ENCODE data around the gene CCR5.

The CCR5 gene

DNA sequence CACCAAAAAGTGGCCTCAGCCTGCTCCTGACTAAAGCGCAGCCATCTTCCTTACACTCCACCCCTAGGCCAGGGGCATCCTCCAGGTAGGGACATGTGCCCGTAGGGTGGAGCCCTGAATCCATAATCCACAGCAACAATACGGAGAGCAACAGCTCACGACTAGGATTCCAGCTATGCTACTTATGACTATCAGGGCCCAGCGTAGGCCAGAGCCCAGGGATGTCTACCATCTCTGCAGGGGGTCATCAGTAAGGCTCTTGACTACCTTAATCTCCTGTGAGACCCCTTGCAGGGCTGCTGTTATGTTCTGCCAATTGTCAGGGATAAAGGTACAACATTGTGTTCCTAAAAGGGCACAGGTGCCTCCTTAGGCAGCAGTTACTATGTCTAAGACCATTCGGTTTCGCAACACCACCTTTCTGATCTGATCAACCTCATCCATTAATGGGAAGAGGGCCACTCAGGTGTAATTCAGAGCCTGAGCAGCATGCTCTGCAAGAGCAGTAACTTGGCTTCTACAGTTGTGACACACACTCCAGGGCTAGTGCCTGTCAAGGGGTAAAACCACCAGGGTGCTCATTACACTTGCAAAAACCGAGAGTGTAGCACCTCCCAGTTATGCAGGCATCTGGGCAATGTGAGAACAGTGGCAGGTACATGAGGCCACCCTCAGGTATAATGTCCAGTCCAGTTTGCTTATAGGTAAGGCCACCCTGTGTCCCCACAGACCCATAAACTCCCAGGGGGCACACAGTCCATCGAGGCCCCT is 47.3 kb downstream of the CCR5 start:
- Histone ChIP-seq H3F3A (ENCODE audit: insufficient read depth, low read length) (no peaks in the 10 kb centered on the region), H4K20me1 (ENCODE audit: insufficient read depth, low read length) (no peaks in the 10 kb centered on the region), H3K9me3 (ENCODE audit: low read length) (no peaks in the 10 kb centered on the region), H3K4me2 (ENCODE audit: low read length) (no peak overlapping the region), H3K4me3 (ENCODE audit: low read depth, low read length, poor library complexity, severe bottlenecking) (no peak overlapping the region), H3K36me3 (ENCODE audit: insufficient read depth, low read length) (no peaks in the 10 kb centered on the region), H3K9ac (ENCODE audit: low read length) (no peak overlapping the region), H3K9me2 (ENCODE audit: low read depth, low read length) (no peaks in the 10 kb centered on the region), H2AFZ (ENCODE audit: low read length) (no peak overlapping the region), H3K27me3 (ENCODE audit: insufficient read depth, low read length) (no peaks in the 10 kb centered on the region), H3K27ac (ENCODE audit: low read depth, low read length, poor library complexity, severe bottlenecking) (no peak overlapping the region), H3K79me2 (ENCODE audit: insufficient read depth, low read length) (no peaks in the 10 kb centered on the region), H3K4me1 (ENCODE audit: insufficient read depth, low read length, severe bottlenecking) (no peaks in the 10 kb centered on the region)
- TF ChIP-seq, protein P1, sequence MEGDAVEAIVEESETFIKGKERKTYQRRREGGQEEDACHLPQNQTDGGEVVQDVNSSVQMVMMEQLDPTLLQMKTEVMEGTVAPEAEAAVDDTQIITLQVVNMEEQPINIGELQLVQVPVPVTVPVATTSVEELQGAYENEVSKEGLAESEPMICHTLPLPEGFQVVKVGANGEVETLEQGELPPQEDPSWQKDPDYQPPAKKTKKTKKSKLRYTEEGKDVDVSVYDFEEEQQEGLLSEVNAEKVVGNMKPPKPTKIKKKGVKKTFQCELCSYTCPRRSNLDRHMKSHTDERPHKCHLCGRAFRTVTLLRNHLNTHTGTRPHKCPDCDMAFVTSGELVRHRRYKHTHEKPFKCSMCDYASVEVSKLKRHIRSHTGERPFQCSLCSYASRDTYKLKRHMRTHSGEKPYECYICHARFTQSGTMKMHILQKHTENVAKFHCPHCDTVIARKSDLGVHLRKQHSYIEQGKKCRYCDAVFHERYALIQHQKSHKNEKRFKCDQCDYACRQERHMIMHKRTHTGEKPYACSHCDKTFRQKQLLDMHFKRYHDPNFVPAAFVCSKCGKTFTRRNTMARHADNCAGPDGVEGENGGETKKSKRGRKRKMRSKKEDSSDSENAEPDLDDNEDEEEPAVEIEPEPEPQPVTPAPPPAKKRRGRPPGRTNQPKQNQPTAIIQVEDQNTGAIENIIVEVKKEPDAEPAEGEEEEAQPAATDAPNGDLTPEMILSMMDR (IDR thresholded peaks at IDR 0.05; ENCODE audit: low read length) = no peak
- TF ChIP-seq EZH2 (IDR thresholded peaks at IDR 0.05; ENCODE audit: borderline replicate concordance, low read length) = no peak

DNA sequence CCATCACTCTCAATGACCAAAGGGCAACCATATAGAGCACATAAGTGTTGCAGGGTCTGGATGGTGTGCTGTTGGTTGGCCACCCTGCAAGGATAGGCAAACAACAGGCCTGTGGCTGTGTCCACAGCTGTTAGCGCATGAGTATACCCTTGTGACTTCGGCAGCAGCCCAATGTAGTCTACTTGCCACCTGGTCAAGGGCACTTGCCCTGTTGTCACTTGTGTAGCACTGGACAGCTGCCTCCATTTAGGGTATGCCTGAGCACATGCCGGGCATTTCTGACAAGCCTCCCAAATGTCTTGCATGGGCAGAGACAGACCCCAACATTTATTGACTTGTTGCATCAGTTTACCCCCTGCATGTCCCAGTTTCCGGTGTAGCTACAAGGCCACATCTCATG is 49.1 kb downstream of the CCR5 start:
- Histone ChIP-seq H3K79me2 (ENCODE audit: insufficient read depth, low read length) (no peaks in the 10 kb centered on the region), H3K4me2 (ENCODE audit: low read length) (no peak overlapping the region), H3K36me3 (ENCODE audit: insufficient read depth, low read length) (no peaks in the 10 kb centered on the region), H3K4me1 (ENCODE audit: insufficient read depth, low read length, severe bottlenecking) (no peaks in the 10 kb centered on the region), H3K9me2 (ENCODE audit: low read depth, low read length) (no peaks in the 10 kb centered on the region), H3F3A (ENCODE audit: insufficient read depth, low read length) (no peaks in the 10 kb centered on the region), H3K27ac (ENCODE audit: low read depth, low read length, poor library complexity, severe bottlenecking) (no peak overlapping the region), H2AFZ (ENCODE audit: low read length) (no peak overlapping the region), H4K20me1 (ENCODE audit: insufficient read depth, low read length) (no peaks in the 10 kb centered on the region), H3K9ac (ENCODE audit: low read length) (no peak overlapping the region), H3K27me3 (ENCODE audit: insufficient read depth, low read length) (no peaks in the 10 kb centered on the region), H3K4me3 (ENCODE audit: low read depth, low read length, poor library complexity, severe bottlenecking) (no peak overlapping the region), H3K9me3 (ENCODE audit: low read length) (no peaks in the 10 kb centered on the region)
- TF ChIP-seq EZH2 (IDR thresholded peaks at IDR 0.05; ENCODE audit: borderline replicate concordance, low read length) = no peak
- TF ChIP-seq, protein P1 (IDR thresholded peaks at IDR 0.05; ENCODE audit: low read length) = no peak

DNA sequence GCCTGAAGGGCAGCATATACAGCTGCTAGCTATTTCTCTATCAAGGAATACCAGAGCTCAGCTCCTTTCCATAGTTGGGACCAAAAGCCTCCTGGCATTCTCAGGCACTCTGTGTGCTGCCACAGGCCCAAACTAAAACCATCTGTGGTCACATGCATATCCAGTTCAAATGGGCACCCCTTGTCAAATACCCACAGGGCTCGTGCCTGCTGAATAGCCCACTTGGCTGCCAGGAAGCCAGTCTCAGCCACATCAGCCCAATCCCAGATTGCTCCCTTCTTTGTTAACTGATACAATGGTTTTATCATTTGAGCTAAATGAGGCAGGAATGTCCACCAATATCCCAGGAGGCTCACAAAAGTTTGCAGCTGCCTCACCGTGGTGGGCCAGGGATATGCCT is 50.2 kb downstream of the CCR5 start:
- Histone ChIP-seq H3K9me2 (ENCODE audit: low read depth, low read length) (no peaks in the 10 kb centered on the region), H3K4me3 (ENCODE audit: low read depth, low read length, poor library complexity, severe bottlenecking) (no peak overlapping the region), H3K27me3 (ENCODE audit: insufficient read depth, low read length) (no peaks in the 10 kb centered on the region), H3K9ac (ENCODE audit: low read length) (no peak overlapping the region), H3K27ac (ENCODE audit: low read depth, low read length, poor library complexity, severe bottlenecking) (no peak overlapping the region), H3K4me1 (ENCODE audit: insufficient read depth, low read length, severe bottlenecking) (no peaks in the 10 kb centered on the region), H3K36me3 (ENCODE audit: insufficient read depth, low read length) (no peaks in the 10 kb centered on the region), H3K79me2 (ENCODE audit: insufficient read depth, low read length) (no peaks in the 10 kb centered on the region), H2AFZ (ENCODE audit: low read length) (no peak overlapping the region), H3F3A (ENCODE audit: insufficient read depth, low read length) (no peaks in the 10 kb centered on the region), H3K9me3 (ENCODE audit: low read length) (no peaks in the 10 kb centered on the region), H4K20me1 (ENCODE audit: insufficient read depth, low read length) (no peaks in the 10 kb centered on the region), H3K4me2 (ENCODE audit: low read length) (no peak overlapping the region)
- TF ChIP-seq EZH2 (IDR thresholded peaks at IDR 0.05; ENCODE audit: borderline replicate concordance, low read length) = no peak
- TF ChIP-seq, protein P1 (IDR thresholded peaks at IDR 0.05; ENCODE audit: low read length) = no peak
